DMS114 treated with DMSO at 0.1 percent for 48 hours (cell line): Measurements from ENCODE around the gene SRPRB.

ENCODE experiments used
- DNase-seq: peaks from one replicate; lab custom pipeline; 2025; ENCODE audit not compliant: unreplicated experiment; lab: John Stamatoyannopoulos, UW

The SRPRB gene

GRCh38 chr3:133840055-133840737, 34.6 kb downstream of the SRPRB start:
- no peak for DNase-seq

- DNase-seq, result no peak
Observed at GRCh38 chr3:133840767-133841166, 35.2 kb downstream of the SRPRB start.

- no peak for DNase-seq
Observed at GRCh38 chr3:133841196-133841595, 35.6 kb downstream of the SRPRB start.

- no peak for DNase-seq
Observed at GRCh38 chr3:133842158-133842557, 36.5 kb downstream of the SRPRB start.

- DNase-seq, result no peak
Observed at GRCh38 chr3:133843634-133844033, 38.0 kb downstream of the SRPRB start.

- no peak for DNase-seq
Observed at GRCh38 chr3:133845127-133845526, 39.5 kb downstream of the SRPRB start.

GRCh38 chr3:133849346-133849745, 43.7 kb downstream of the SRPRB start:
- no peak for DNase-seq

GRCh38 chr3:133850034-133850433, 44.4 kb downstream of the SRPRB start:
- no peak for DNase-seq

- no peak for DNase-seq
Observed at GRCh38 chr3:133851266-133851906, 45.8 kb downstream of the SRPRB start.

- DNase-seq, result no peak
Observed at GRCh38 chr3:133851931-133852330, 46.3 kb downstream of the SRPRB start.

GRCh38 chr3:133853063-133853924, 47.7 kb downstream of the SRPRB start:
- DNase-seq, result no peak

- no peak for DNase-seq
Observed at GRCh38 chr3:133853925-133854227, 48.3 kb downstream of the SRPRB start.

- no peak for DNase-seq
Observed at GRCh38 chr3:133854264-133855001, 48.8 kb downstream of the SRPRB start.

GRCh38 chr3:133855002-133855370, 49.4 kb downstream of the SRPRB start:
- DNase-seq, result no peak

- no peak for DNase-seq
Observed at GRCh38 chr3:133855772-133856171, 50.2 kb downstream of the SRPRB start.

- no peak for DNase-seq
Observed at GRCh38 chr3:133856316-133856715, 50.7 kb downstream of the SRPRB start.

- no peak for DNase-seq
Observed at GRCh38 chr3:133857767-133858166, 52.2 kb downstream of the SRPRB start.

- DNase-seq, result no peak
Observed at GRCh38 chr3:133859381-133860234, 54.0 kb downstream of the SRPRB start.

- no peak for DNase-seq
Observed at GRCh38 chr3:133860519-133860918, 54.9 kb downstream of the SRPRB start.

- DNase-seq, result no peak
Observed at GRCh38 chr3:133862161-133862560, 56.5 kb downstream of the SRPRB start.

GRCh38 chr3:133863911-133864310, 58.3 kb downstream of the SRPRB start:
- DNase-seq, result no peak
